Measurements from ENCODE around the gene ARID3C.

DNA sequence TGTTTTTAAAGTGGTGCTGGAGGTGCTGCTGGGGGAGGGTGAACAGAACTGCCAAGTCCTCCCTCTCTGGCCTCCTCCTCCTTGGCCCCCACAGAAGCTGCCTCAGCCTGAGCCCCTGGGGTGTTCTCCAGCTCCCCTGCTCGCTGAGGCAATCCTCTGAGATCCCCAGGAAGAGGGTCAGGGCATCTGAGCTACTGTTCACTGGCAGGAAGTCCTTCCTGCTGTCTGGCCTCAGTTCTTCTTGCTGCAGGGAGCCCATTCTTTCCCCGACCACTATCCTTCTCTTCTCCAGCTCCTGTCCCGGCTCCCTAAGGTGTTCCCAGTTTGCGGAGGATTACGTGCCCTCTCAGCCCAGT, 49.1 kb downstream of the ARID3C start:
- TF ChIP-seq POLR2A (IDR thresholded peaks at IDR 0.05; ENCODE audit: low read length) = no peak
- no peak for TF ChIP-seq GATA1 (IDR thresholded peaks at IDR 0.05; ENCODE audit: low read depth, low read length)
